Nephron (organoid): ENCODE data around the gene RAB3A.

Experiments used
- H3K27ac Mint-ChIP-seq, 3 experiments: 2 replicates each; pipeline ENCODE4 v1.8.0; 2020; ENCODE audit warnings: mixed read lengths in 3 of 3, mild to moderate bottlenecking in 2 of 3, moderate library complexity in 1 of 3
- H3K27me3 Mint-ChIP-seq: 2 replicates; pipeline ENCODE4 v1.8.0; 2021; ENCODE audit warnings: low read depth, mild to moderate bottlenecking, moderate library complexity, mixed read lengths
- H3K36me3 Mint-ChIP-seq: 2 replicates; pipeline ENCODE4 v1.8.0; 2020; ENCODE audit warnings: low read depth, mixed read lengths
- H3K4me1 Mint-ChIP-seq: 2 replicates; pipeline ENCODE4 v1.8.0; 2020; ENCODE audit warnings: mixed read lengths
- H3K4me3 Mint-ChIP-seq, 3 experiments: 2 replicates each; pipeline ENCODE4 v1.8.0; 2020; ENCODE audit warnings: mild to moderate bottlenecking in 3 of 3, mixed read lengths in 3 of 3, moderate library complexity in 2 of 3
- H3K9me3 Mint-ChIP-seq: 2 replicates; pipeline ENCODE4 v1.8.0; 2020; ENCODE audit warnings: mixed read lengths
- CTCF ChIP-seq, 3 experiments: fragments of 200-600 bp; sonication (generic); IDR thresholded peaks; one replicate each; pipeline ENCODE4 v1.5.0; 2021; ENCODE audit warnings: antibody characterized with exemption in 3 of 3; ENCODE audit not compliant: unreplicated experiment in 3 of 3

The RAB3A gene

GRCh38 chr19:18167975-18168645, 35.7 kb downstream of the RAB3A start:
- Mint-ChIP-seq H3K27ac (no peak overlapping the region), H3K9me3 (no peaks in the 10 kb centered on the region), H3K4me3 (no peak overlapping the region), H3K36me3 (peaks cover 40% of the 10 kb centered on the region), H3K4me1 (no peaks in the 10 kb centered on the region), H3K27me3 (peaks cover 8% of the 10 kb centered on the region)
- TF ChIP-seq CTCF (IDR thresholded peaks at IDR 0.05; ENCODE audit: unreplicated experiment in 3 of 3) = peak; percentile 55 to 66 (median 56)

GRCh38 chr19:18167011-18167410, 36.8 kb downstream of the RAB3A start:
- H3K27ac Mint-ChIP-seq = no peak overlapping the region
- no peaks in the 10 kb centered on the region for H3K9me3 Mint-ChIP-seq
- no peak for TF ChIP-seq CTCF (IDR thresholded peaks at IDR 0.05; ENCODE audit: unreplicated experiment in 3 of 3)
- peaks cover 2% of the 10 kb centered on the region for H3K27me3 Mint-ChIP-seq
- no peak overlapping the region for H3K4me3 Mint-ChIP-seq
- peaks cover 43% of the 10 kb centered on the region for H3K36me3 Mint-ChIP-seq
- no peaks in the 10 kb centered on the region for H3K4me1 Mint-ChIP-seq

- no peak for TF ChIP-seq CTCF (IDR thresholded peaks at IDR 0.05; ENCODE audit: unreplicated experiment in 3 of 3)
- H3K36me3 Mint-ChIP-seq = peaks cover 35% of the 10 kb centered on the region
- no peak overlapping the region for H3K4me3 Mint-ChIP-seq
- H3K27me3 Mint-ChIP-seq = no peaks in the 10 kb centered on the region
- H3K9me3 Mint-ChIP-seq = no peaks in the 10 kb centered on the region
- no peak overlapping the region for H3K27ac Mint-ChIP-seq
- H3K4me1 Mint-ChIP-seq = no peaks in the 10 kb centered on the region
Observed at GRCh38 chr19:18165794-18166544, 37.9 kb downstream of the RAB3A start.

- no peak for TF ChIP-seq CTCF (IDR thresholded peaks at IDR 0.05; ENCODE audit: unreplicated experiment in 3 of 3)
- Mint-ChIP-seq H3K27me3 (no peaks in the 10 kb centered on the region), H3K4me3 (no peak overlapping the region), H3K9me3 (no peaks in the 10 kb centered on the region), H3K27ac (no peak overlapping the region), H3K36me3 (peaks cover 32% of the 10 kb centered on the region), H3K4me1 (peaks cover 4% of the 10 kb centered on the region)
Observed at GRCh38 chr19:18164072-18164471, 39.8 kb downstream of the RAB3A start.

GRCh38 chr19:18161636-18162002, 42.2 kb downstream of the RAB3A start:
- Mint-ChIP-seq H3K27me3 (no peaks in the 10 kb centered on the region), H3K27ac (no peak overlapping the region), H3K4me1 (peaks cover 6% of the 10 kb centered on the region), H3K4me3 (peak overlapping the region; percentile 44 to 58 (median 56)), H3K9me3 (no peaks in the 10 kb centered on the region), H3K36me3 (peaks cover 24% of the 10 kb centered on the region)
- peak in 1 of 3 experiments; percentile 6 for TF ChIP-seq CTCF (IDR thresholded peaks at IDR 0.05; ENCODE audit: unreplicated experiment in 3 of 3)
